ENCODE measurements around the gene TRIM5.
"Not testable (repeated sequence)": the region's sequence is repeated elsewhere in the genome, so short reads cannot be mapped to it uniquely, and the experiment has no call there.

The TRIM5 gene

GRCh38 chr11:5686426-5686825 lies 1.6 kb upstream of the TRIM5 start:
- DNase-seq: no peak

- no peak for DNase-seq
Measured at GRCh38 chr11:5684036-5684645, 733 bp downstream of the TRIM5 start.

- not testable (repeated sequence) for DNase-seq
Measured at GRCh38 chr11:5683620-5684019, 1.3 kb downstream of the TRIM5 start.

- not testable (repeated sequence) for DNase-seq
Measured at GRCh38 chr11:5682890-5683441, 1.9 kb downstream of the TRIM5 start.

- DNase-seq: no peak
Measured at GRCh38 chr11:5679811-5680210, 5.1 kb downstream of the TRIM5 start.

GRCh38 chr11:5674391-5674790 lies 10.5 kb downstream of the TRIM5 start:
- no peak for DNase-seq

- DNase-seq: no peak
Measured at GRCh38 chr11:5671831-5672230, 13.0 kb downstream of the TRIM5 start.

- DNase-seq: no peak
Measured at GRCh38 chr11:5666402-5666793, 18.5 kb downstream of the TRIM5 start.

GRCh38 chr11:5665746-5666401 lies 19.0 kb downstream of the TRIM5 start:
- DNase-seq: no peak

- DNase-seq: no peak
Measured at GRCh38 chr11:5665051-5665570, 19.8 kb downstream of the TRIM5 start.

GRCh38 chr11:5663511-5663910 lies 21.4 kb downstream of the TRIM5 start:
- DNase-seq: no peak

- no peak for DNase-seq
Measured at GRCh38 chr11:5658318-5658717, 26.6 kb downstream of the TRIM5 start.

GRCh38 chr11:5656956-5657355 lies 27.9 kb downstream of the TRIM5 start:
- DNase-seq: not testable (repeated sequence)

GRCh38 chr11:5655474-5655873 lies 29.4 kb downstream of the TRIM5 start:
- DNase-seq: no peak

- DNase-seq: no peak
Measured at GRCh38 chr11:5646139-5646538, 38.7 kb downstream of the TRIM5 start.

GRCh38 chr11:5643585-5643984 lies 41.3 kb downstream of the TRIM5 start:
- DNase-seq: no peak

- no peak for DNase-seq
Measured at GRCh38 chr11:5639953-5640352, 44.9 kb downstream of the TRIM5 start.

- DNase-seq: no peak
Measured at GRCh38 chr11:5631969-5632635, 52.8 kb downstream of the TRIM5 start.

GRCh38 chr11:5631417-5631816 lies 53.5 kb downstream of the TRIM5 start:
- DNase-seq: no peak

- no peak for DNase-seq
Measured at GRCh38 chr11:5626196-5626595, 58.7 kb downstream of the TRIM5 start.

GRCh38 chr11:5625281-5625680 lies 59.6 kb downstream of the TRIM5 start:
- no peak for DNase-seq

- no peak for DNase-seq
Measured at GRCh38 chr11:5624489-5625279, 60.2 kb downstream of the TRIM5 start, which contains the start of gene TRIM34. Gene TRIM34, plus strand, starts transcription at chr11:5625001. Its CDS starts 7,331 bp downstream, at chr11:5632332.

- no peak for DNase-seq
Measured at GRCh38 chr11:5622802-5623201, 62.1 kb downstream of the TRIM5 start.

Data from NCI-H526 (cell line).